Measurements from ENCODE around the gene DMPK. TPM values are rescaled to one million over a fixed set of nuclear protein-coding genes. Genes with fewer than 3 reads are reported as not detected.

DMPK gene
- total and polyA plus RNA-seq, 9 of the 15 experiments (the other 6 are each of a cell fraction or from before 2014, with no cell fraction given) = 0.24 to 31.3 (median 7.3) TPM

DNA sequence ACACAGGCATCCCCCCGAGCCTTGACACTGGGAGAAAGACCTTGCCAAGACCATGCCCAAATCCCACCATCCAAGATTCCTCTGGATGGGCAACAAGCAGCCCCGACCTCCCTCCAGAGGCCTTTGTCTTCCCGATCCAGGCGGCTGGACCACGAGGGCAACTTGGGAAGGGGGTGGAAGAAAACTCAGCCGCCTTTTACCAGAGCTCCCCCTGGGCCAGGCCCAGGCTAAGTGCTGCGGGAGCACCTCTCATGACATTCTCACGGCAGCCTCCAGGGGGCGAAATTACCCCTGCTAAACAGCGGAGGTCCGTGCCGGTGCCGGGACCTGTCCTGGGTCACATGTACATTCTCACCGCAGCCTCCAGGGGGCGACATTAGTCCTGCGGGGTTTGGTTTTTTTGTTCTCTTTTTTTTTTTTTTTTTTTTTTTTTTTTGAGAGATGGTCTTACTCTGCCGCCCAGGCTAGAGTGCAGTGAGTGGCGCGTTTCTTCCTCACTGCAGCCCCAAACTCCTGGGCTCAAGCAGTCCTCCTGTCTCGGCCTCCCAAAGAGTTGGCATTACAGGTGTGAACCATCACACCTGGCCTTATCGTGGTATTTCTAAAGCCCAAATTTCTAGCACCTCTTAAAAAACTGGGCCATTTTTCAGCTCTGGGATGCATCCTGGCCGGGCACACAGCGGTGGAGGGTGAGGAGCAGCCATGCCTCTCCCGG, 34.9 kb upstream of the DMPK start (continued):
- TF ChIP-seq PTTG1 (tag; IDR thresholded peaks at IDR 0.05; ENCODE audit: low read depth) = no peak
- no peak for TF ChIP-seq E4F1 (CRISPR knock-in tag; IDR thresholded peaks at IDR 0.05; ENCODE audit: borderline replicate concordance)
- no peak for TF ChIP-seq THRAP3 (IDR thresholded peaks at IDR 0.05; ENCODE audit: borderline replicate concordance)
- TF ChIP-seq RAD51 (IDR thresholded peaks at IDR 0.05; ENCODE audit: borderline replicate concordance, low read depth) = peak; percentile 61; the same call in 1 of the 2 replicates
- TF ChIP-seq MITF (IDR thresholded peaks at IDR 0.05) = peak; percentile 76
- TF ChIP-seq ZNF395 (CRISPR knock-in tag; IDR thresholded peaks at IDR 0.05) = no peak
- TF ChIP-seq BHLHE40 (IDR thresholded peaks at IDR 0.05; ENCODE audit: low read length) = peak; percentile 83
- TF ChIP-seq ZNF24 (IDR thresholded peaks at IDR 0.05) = peak; percentile 27; the same call in 1 of the 2 replicates
- TF ChIP-seq, protein P1, sequence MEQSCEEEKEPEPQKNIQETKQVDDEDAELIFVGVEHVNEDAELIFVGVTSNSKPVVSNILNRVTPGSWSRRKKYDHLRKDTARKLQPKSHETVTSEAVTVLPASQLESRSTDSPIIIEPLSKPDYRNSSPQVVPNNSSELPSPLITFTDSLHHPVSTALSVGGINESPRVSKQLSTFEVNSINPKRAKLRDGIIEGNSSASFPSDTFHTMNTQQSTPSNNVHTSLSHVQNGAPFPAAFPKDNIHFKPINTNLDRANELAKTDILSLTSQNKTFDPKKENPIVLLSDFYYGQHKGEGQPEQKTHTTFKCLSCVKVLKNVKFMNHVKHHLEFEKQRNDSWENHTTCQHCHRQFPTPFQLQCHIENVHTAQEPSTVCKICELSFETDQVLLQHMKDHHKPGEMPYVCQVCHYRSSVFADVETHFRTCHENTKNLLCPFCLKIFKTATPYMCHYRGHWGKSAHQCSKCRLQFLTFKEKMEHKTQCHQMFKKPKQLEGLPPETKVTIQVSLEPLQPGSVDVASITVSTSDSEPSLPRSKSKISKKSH (CRISPR knock-in tag; IDR thresholded peaks at IDR 0.05) = no peak
- no peak for TF ChIP-seq YBX1 (IDR thresholded peaks at IDR 0.05)
- TF ChIP-seq ELF2 (CRISPR knock-in tag; IDR thresholded peaks at IDR 0.05) = no peak
- TF ChIP-seq DACH1 (IDR thresholded peaks at IDR 0.05; ENCODE audit: partially characterized antibody) = no peak
- TF ChIP-seq TEAD1 (CRISPR knock-in tag; IDR thresholded peaks at IDR 0.05) = peak in 1 of 2 experiments; percentile 58; a peak in 1 of 4 replicates
- TF ChIP-seq SREBF1 (IDR thresholded peaks at IDR 0.05; ENCODE audit: borderline replicate concordance, low read depth, low read length) = peak; percentile 62; the same call in 1 of the 2 replicates
- TF ChIP-seq SRSF1 (IDR thresholded peaks at IDR 0.05; ENCODE audit: low read depth, low read length) = no peak
- no peak for TF ChIP-seq ZNF354B (CRISPR knock-in tag; IDR thresholded peaks at IDR 0.05)
- TF ChIP-seq ARID2 (IDR thresholded peaks at IDR 0.05) = peak; percentile 31; the same call in 1 of the 2 replicates
- TF ChIP-seq GABPA (tag; conservative IDR thresholded peaks at IDR 0.05; ENCODE audit: low read depth) = 0 out of 2 replicates have a peak, but pooled peaks have one; percentile 9
- peak; percentile 36; the same call in 1 of the 2 replicates for TF ChIP-seq VEZF1 (CRISPR knock-in tag; IDR thresholded peaks at IDR 0.05)
- no peak for TF ChIP-seq DIDO1 (tag; IDR thresholded peaks at IDR 0.05; ENCODE audit: low read depth)

Data from K562 (cell line).